Adrenal gland (tissue), 5 donors: Measurements from ENCODE around the gene EEF1AKMT4.

ENCODE experiments used
- POLR2A ChIP-seq, 2 donors: fragments of 450-650 bp; IDR thresholded peaks; one replicate each; pipeline ENCODE4 v1.6.1; 2017; ENCODE audit warnings: antibody characterized with exemption in 2 of 2, mild to moderate bottlenecking in 2 of 2, moderate library complexity in 1 of 2
- TF ChIP-seq, protein P1 (sequence below), 6 experiments: fragments of 450-650 bp in 4 of 6; fragments of 200-600 bp in 2 of 6; sonication (generic) in 1 of 6; IDR thresholded peaks; 1 replicate in 5 of 6; 2 replicates in 1 of 6; pipeline versions ENCODE4 v1.5.1 to v1.8.0; 2016 to 2021; ENCODE audit warnings: antibody characterized with exemption in 6 of 6, mild to moderate bottlenecking in 2 of 6, moderate library complexity in 1 of 6
- donor health status: DM: no; HTN: no; CAD: no.

DNA sequence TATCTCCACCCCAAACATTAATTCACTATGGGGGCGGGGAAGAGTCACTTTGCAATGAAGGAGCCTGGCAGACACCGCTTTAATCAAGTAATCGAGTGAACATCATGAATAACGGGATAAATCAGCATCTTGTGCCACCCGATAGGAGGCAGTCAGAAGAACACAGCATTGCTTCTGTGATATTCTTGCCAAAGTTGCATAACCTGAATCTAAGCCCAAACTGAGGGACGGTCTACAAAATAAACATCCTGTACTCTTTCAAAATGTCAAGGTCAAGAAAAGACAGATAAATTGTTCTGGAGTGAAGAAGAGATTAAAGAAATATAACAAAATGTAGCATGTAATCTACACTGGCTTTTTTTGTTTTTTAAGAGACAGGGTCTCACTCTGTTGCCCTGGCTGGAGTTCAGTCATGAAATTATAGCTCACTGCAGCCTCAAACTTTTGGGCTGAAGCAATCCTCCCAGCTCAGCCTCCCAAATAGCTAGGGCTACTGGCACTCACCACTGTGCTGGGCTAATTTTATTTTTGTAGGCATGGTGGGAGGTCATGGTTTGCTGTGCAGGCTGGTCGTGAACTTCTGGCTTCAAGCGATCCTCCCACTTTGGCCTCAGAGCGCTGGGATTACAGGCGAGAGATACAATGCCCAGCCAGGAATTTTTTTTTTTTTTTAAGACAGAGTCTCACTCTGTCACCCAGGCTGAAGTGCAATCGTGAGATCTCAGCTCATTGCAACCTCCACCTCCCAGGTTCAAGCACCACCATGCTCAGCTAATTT is 40.1 kb upstream of the EEF1AKMT4 start:
- TF ChIP-seq POLR2A (IDR thresholded peaks at IDR 0.05): no peak
- TF ChIP-seq, protein P1, sequence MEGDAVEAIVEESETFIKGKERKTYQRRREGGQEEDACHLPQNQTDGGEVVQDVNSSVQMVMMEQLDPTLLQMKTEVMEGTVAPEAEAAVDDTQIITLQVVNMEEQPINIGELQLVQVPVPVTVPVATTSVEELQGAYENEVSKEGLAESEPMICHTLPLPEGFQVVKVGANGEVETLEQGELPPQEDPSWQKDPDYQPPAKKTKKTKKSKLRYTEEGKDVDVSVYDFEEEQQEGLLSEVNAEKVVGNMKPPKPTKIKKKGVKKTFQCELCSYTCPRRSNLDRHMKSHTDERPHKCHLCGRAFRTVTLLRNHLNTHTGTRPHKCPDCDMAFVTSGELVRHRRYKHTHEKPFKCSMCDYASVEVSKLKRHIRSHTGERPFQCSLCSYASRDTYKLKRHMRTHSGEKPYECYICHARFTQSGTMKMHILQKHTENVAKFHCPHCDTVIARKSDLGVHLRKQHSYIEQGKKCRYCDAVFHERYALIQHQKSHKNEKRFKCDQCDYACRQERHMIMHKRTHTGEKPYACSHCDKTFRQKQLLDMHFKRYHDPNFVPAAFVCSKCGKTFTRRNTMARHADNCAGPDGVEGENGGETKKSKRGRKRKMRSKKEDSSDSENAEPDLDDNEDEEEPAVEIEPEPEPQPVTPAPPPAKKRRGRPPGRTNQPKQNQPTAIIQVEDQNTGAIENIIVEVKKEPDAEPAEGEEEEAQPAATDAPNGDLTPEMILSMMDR (IDR thresholded peaks at IDR 0.05): peak in 1 of 6 experiments; percentile 8
